SK-N-DZ (cell line): ENCODE data around the gene CHD5.

ENCODE experiments used
- DNase-seq: peaks from one replicate; pipeline ENCODE4 v3.0.0-alpha.2; 2015; ENCODE audit warnings: low spot score

The CHD5 gene

DNA sequence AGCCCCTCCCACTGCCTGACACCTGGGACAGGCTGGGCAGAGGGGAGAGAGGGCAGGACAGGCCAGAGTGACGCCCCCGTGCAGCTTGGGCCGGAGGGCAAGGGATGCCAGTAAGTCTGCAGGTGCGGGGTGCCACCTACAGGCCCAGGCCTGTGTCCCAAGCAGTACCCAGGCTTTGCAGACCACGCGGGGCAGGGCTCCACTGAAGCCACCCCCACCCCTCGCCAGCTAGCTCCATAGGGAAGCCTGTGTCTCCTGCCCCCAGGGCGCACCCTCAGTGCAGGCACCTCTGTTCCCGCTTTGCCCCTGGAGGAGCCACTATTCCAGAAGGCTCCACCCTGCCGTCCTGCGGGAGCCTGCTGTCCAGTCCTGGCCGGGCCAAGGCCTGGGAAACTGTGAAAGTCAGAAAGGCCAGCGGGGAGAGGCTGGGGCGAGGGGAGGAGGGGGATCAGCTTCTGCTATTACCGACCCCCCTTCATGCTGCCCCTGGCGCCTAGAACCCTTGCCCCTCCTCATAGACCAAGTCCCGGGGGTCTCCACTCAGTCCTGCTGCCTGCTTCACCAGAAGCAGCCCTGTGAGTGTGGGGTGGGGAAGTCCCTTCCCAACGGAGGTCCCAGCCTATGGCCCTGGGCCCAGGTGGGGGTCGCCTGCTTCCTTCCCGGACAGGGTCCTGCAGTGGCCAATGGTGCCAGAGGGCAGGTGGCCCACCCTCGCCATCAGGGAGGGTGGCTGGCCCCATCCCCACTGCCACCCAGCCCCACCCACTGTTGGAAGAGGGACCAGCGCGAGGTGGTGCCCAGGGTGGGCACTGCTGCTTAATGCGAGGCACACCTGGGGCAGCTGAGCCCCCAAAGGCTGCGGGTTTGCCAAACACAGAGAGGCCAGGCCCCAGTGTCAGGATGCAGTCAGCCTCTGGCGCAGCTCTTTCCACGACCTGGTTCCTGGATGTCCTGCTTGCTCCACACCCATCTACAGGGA lies 80.0 kb downstream of the CHD5 start:
- DNase-seq = no peak

DNA sequence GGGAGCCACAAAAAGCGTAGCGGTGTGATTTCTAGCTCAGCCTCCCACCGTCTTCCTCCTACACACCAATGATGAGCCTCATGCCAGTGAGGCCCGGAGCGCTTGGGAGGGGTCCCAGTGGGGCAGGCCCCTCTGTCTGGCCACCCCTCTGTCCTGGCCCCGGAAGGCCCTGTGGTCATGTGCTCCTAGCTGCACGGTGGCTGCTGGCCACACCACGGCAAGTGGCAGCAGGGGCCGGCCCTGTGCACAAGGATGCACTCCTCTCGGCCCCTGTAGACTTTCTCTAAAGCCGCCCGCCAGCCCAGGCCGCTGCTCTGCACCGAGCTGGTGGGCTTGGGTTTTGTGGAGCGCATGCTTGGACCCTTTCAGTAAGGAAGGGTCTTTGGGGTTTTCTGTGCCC lies 80.8 kb downstream of the CHD5 start:
- no peak for DNase-seq

DNA sequence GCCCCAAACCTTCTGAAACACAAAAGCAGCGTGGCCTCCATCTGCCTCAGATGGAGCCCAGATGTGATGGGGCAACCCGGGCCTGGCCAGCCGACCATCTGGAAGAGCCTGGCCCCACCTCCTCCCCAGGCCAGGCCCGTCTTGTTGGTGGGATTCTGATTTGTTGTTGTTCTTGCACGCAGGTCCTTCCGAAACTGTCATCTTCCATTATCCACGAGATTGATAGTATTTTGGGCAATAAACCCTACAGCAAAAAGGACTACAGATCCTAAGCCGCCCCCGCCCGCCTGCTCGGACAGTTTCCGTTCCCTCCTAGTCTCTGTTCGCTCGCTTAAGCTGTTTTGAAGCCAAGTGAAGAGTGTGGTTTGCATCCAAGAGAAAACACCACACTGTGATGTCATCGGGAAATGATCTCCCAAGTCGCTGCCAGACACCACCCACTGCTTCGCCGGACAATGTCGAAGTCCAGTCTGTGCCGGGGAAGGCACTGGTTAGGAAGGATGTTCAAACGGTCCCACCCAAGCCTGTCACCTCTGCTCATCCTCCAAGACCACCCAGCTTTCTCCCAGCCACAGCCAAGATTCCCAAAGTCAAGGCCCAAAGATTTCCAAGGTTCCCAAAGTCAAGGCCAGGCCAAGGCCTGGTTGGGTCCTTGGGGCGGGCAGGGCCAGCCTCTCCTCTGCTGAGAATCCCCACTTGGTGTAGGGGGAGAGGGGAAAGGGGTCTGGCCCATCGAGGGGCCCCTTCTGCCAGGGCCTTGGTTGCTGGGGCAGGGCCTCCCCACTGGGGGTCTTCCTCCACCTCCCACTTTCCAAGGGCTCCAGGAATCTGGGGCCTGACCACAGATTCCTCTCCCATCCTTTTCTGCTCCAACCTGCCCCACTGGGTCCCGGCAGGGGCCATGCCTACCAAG lies 81.6 kb downstream of the CHD5 start:
- DNase-seq = no peak

DNA sequence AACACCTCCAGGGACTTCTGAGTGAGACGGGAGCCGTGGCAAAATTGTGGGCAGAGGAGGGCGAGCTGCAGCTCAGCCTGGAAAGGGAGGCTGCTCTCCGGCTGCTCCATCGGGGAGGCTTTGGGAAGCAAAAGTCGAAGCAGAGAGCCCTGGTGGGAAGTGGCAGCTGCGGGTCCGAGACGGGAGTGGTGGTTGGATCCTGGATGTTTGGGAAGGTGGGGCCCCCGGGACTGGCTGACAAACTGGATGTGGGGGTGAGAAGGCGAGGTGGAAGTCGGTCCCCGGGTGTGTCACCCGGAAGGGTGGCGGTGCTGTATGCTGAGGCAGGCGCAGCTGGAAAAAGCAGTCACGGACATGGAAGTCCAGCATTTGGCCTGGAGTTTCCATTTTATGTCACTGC lies 82.3 kb downstream of the CHD5 start:
- no peak for DNase-seq

DNA sequence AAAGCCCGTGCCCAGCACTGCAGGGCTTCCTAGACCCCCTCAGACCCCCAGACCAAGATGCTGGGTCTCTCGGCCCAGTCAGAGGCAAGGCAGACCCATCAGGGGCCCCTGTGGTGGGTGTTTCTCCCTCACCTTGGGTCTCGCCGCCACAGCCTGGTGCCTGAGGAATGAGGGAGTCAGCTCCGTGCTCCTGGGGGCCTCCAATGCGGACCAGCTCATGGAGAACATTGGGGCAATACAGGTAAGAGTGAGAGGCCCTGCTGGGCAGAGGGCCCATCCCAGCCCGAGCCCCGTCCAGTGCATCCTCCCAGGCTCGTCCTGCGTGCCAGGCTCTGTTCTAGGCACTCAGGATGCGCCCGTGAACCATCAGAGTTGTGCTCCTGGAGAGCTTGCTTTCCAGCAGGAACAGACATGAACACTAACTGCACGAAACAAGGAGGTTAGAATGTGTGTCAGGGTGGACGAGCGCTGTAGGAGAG lies 83.0 kb downstream of the CHD5 start:
- no peak for DNase-seq

DNA sequence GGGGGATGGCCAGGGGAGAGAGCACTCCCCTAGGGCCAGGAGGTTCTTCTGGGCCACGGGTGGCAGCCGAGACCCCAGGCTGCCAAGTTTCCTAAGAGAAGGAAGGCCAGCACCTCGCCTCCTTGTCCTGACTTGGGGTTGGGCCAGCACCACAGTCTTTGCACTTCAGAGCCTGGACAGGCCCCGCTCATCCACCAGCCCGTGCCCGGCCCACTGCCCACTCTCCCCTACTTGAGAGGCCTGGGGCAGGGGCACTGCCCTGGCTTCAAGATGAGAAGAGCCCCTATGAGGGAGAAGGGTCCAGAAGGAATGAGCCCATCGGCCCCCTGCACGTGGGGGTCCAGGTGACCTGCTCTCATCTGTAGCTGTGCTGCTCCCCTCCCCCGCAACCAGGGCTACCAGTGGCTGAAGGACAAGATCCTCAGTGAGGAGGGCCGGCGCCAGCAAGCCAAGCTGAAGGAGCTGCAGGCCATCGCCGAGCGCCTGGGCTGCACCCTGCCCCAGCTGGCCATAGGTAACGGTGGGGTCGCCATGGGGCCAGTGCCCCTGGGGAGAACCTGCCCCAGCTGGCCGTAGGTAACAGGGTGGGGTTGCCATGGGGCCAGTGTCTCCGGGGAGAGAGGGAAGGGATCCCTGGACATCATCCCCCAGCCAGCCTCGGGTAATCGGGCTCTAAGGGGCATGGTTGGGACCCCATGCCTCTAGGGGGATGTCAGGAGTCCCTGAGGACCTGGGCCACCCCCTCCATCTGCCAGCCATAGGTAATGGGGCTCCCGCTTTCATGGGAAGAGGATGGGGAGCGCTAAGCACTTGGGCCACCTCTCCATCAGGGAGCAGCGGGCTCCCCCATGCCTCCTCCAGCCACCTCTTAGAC lies 83.6 kb downstream of the CHD5 start:
- DNase-seq = no peak

DNA sequence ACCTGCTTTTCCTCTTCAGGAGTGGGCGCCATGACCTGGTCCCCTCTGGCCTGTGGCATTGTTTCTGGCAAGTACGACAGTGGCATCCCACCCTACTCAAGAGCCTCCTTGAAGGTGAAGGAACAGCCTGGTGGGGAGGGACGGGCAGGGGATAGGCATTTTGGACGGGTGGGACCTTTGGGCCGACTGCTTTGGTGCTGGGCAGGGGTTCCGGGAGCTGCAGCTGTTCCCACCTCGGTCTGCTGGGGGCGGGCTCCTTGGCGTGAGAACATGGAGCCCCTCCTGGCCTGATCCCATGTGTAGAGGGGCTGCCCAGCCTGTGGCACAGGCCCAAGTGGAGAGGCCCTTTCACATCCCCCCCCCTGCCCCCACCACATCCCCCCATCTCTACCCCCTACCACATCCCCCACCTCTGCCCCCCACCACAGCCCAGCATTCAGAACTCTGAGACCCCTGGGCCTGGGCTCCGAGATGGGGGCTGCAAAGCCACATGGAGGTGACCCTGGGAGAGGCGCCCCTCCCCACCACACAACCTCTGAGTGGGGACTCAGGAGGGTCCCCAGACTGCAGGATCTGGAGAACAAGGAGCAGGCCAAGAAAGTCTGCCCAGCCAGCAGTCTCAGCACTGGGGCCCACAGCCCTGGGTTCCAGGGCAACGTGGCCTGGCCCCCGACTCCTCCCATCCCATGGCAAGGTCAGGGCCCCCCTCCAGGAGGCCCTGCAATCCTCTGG lies 84.4 kb downstream of the CHD5 start:
- no peak for DNase-seq

DNA sequence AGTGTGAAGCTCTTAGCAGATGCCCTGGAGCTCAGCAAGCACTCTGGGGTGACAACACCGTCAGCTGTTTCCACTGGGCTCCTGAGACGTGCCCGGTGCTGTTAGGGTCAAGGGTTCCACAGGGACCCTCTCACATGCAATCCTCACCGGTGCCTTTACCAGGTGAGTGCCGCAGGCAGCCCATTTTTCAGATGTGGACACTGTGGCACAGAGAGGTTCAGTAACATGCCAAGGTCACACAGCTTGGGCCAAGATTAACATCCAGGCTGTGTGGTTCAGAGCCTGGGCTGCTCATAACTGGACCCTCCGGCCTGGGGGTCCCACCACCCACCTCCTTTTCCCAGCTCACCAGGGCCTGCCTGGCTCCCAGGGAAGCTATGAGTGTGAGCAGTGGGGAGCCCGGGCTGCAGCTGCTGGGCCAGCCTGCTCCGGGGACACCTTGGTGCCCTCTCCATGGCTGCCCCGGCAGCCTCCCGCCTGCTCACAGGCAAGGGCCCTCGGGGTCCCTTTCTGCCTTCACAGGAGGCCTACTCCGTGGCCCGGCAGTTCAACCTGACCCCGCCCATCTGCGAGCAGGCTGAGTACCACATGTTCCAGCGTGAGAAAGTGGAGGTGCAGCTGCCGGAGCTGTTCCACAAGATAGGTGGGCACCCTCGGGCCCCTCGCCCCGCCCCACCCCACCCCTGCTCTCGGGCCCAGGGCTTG lies 85.2 kb downstream of the CHD5 start:
- DNase-seq = no peak

DNA sequence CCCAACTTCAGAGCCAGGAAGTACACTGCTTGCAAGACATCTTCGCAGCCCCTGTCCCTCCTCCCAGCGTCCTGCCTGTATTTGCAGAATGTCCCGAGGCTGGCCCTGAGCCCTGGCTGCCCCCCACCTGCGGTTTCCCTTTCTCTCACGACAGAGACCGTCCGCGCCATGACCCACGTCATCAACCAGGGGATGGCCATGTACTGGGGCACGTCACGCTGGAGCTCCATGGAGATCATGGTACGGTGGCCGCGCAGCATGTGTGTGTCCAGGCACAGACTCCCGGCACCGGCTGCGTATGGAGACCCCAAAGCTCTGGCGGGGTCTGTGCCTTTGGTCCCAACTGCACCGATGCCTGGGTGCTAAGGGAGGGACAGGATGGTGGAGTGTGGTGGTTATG lies 85.9 kb downstream of the CHD5 start:
- DNase-seq = no peak

DNA sequence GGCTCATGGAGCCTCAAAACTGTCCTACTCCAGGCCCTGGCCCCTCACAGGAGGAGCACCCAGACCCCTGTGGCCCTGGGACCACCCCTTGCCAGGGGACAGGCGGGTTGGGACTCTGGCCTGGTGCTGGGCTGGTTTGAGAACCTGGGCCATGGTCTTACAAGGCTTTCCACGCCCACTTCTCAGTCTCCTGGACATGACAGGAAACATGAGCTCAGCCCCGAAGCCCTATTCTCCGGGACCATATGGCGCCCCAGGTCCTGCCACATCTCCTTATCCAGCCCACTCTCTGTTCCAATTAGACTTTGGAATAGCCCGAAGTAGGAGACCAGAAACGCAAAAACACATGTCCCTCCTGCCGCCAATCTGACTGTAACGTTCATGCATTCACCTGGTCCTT lies 86.5 kb downstream of the CHD5 start:
- DNase-seq = no peak

DNA sequence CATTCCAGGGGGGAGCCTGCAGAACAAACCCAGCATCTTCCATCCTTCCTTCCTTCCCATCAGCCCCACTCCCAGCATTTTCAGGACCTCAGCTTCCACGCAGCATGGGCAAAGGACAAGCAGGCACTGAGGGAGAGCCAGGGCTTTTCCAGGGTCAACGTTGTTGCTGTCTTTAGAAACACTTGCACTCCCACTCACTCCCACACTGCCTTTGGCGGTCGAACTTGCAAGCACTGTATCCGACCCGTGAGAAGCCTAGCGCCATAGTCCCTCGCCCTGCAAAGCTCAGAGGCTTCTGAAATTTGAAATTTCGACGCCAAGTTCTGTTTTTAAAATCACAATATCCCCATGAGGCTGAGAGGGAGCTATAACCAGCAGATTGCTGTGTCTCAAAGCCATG lies 87.0 kb downstream of the CHD5 start:
- DNase-seq = no peak

DNA sequence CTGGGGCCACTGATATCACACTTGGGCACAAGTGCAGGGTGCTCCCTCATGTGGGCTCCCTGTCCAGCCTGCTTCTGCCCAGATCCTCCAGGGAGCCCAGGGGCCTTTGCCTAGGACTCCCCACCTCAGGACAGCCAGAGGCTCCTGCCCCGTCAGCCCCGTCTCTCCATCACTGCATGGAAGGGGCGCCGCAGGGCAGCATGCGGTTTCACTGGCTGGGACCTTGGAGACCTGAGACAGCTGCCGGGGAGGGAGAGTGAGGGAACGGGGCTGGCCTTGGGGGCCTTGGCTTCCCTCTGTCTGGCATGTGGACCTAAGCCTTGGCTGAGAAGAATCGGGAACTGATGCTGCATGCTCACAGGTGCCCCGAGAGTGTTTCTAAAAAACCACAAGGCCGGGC lies 87.9 kb downstream of the CHD5 start:
- no peak for DNase-seq

DNA sequence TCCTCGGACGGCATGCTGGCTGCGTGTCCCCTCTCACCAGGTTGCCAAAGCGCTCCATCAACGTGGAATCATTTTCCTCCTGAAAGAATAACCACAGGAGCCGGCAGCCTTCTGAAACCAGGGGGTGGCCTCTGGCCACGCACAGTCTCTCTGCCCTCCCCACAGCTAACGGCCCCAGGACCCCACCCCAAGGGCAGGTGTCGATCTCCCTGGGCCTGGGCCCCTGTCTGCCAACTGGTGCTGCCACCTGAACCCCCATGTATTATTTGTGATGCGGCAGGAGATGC lies 88.4 kb downstream of the CHD5 start:
- DNase-seq = no peak

DNA sequence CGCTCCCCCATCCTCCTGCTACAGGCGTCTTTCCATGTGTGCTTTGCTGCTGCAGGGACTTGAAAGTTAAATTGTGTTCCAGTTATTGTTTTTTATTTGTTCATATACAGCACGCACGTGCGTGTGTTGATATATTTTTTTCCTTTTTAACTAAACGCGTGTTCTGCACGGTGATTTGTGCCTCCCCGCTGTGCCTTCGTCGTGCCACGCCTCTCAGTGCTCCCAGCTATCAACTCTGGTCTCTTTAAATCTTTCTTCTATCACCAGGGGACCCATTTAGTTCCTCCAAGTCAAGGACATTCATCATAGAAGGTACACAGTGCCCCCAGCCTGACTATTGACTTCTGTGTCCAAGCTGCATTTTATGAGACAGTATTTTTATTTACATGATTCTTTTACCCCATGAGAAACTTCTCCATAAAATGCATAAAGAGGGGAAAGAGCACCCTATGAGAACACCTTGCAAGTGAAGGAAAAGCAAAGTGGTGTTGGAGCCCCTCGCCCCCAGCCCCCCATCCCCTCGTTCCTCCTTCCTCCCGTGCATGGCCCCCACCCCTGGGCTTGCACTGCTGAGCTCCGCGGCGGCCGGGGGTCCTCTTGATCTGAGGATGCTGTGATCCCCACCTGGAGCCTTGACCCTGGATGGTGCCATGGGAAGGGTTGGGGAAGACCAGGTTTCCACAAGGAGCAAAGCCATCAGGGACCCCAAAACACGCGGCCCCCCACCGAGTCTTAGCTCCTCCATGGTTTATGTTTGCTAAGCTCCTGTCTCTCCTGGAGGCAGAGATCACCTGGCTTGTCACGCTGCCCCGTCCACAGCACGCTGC lies 88.9 kb downstream of the CHD5 start:
- DNase-seq = no peak

DNA sequence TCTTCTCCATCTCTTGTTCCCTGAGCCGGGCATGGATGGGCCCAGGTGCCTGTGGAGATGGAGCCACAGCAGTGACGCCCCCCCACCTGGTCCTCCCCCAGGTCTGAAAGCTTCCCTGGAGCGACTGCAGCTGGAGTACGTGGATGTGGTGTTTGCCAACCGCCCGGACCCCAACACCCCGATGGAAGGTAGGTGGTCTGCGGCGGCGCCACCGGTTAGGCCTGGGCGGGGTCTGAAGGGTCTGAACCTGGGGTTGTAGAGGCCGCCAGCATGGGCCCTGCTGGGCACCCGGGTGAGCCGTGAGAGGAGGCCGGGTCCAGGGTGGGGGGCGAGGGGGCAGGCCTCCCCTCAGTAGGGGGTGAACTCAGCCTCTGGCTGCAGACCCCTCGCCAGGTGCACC lies 89.8 kb downstream of the CHD5 start:
- DNase-seq = no peak

DNA sequence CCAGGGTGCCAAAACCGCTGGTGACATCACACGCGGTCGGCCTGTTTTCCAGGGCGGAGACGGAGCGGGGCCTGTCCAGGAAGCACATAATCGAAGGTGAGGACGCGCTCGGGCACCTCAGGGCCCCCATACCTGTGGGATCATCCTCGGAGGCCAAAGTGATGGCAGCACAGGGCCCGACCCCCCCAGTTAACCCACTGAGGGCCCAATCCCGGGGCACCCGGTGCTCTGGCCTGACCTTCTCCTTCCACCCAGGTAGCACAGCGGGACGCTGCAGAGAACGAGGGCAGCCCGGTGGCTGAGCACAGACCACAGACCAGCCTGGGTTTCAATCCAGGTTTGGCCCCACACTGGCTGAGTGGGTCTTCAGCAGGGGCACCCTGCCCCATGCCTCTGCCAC lies 91.2 kb downstream of the CHD5 start:
- no peak for DNase-seq

DNA sequence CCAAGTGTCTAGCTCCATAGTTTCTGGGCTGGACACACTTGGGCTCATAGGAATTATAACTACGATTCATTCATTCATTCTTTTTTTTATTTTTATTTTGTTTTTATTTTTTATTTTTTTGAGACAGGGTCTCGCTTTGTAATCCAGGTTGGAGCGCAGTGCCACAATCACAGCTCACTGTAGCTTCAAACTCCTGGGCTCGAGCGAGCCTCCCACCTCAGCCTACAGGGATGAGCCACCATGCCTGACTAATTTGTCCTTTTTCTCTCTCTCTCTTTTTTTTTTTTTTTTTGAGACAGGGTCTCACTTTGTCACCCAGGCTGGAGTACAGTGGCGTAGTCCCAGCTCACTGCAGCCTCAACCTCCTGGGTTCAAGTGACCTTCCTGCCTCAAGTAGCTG lies 92.2 kb downstream of the CHD5 start:
- no peak for DNase-seq

DNA sequence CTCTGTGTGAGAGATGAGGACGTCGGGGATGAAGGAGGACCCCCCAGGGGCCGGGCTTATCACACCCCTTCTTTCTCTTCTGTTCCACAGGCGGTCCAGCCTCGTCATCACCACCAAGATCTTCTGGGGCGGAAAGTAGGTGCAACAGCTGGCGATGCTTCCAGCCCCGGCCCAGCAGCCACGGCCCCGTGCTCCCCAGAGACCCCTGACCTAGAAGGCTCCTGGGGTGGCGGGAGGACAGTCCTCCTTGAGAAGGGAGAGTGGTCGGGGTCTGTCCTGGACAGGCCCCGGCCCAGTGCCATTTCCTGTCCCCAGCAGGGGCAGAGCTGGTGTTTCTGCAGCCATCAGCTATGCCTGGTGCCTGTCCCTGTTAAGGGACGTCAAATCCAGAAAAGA lies 92.7 kb downstream of the CHD5 start:
- no peak for DNase-seq

DNA sequence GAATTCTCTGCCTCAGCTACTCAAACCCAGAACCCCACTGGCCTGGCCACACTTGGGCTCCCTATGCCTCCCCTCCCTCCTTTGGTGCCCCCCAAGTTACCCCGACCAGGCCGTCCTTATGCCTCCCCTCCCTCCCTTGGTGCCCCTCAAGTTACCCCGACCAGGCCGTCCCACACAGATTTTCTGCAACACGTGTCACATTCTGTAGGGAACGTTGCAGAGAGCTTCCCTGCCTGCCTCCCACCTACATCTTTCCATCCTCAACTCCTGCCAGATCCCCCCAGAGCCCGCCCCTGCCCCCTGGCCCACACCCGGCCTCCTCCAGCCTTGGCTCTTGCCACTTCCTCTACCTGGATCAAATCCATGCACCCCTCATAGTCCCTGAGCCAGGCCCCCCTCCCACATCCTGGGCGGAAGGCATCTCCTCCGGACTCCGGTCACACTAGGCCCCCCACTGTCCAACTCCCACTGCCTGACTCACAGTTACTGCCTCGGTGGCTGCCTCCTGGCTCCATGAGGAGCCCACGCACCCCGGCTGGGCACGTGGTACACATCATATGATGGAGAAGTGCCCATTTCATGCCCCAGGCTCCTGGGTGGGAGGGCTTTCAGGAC lies 93.3 kb downstream of the CHD5 start:
- DNase-seq = no peak
